ENCODE measurements around the gene FAM72A.
"Not testable (repeated sequence)": the region's sequence is repeated elsewhere in the genome, so short reads cannot be mapped to it uniquely, and the experiment has no call there.

FAM72A gene

GRCh38 chr1:206196748-206197424, 5.8 kb downstream of the FAM72A start:
- H3K4me1 Mint-ChIP-seq (ENCODE audit: low read depth in 2 of 2); DNase-seq; H3K36me3 Mint-ChIP-seq (ENCODE audit: insufficient read depth); H3K4me3 Mint-ChIP-seq; H3K27ac Mint-ChIP-seq; H3K9me3 Mint-ChIP-seq; ATAC-seq (replicated peaks); H3K27me3 Mint-ChIP-seq: not testable (repeated sequence)

- H3K4me1 Mint-ChIP-seq (ENCODE audit: low read depth in 2 of 2); H3K4me3 Mint-ChIP-seq; H3K9me3 Mint-ChIP-seq; H3K27me3 Mint-ChIP-seq; ATAC-seq (replicated peaks); DNase-seq; H3K36me3 Mint-ChIP-seq (ENCODE audit: insufficient read depth); H3K27ac Mint-ChIP-seq: not testable (repeated sequence)
Measured at GRCh38 chr1:206195182-206195581, 7.5 kb downstream of the FAM72A start.

- H3K9me3 Mint-ChIP-seq; H3K36me3 Mint-ChIP-seq (ENCODE audit: insufficient read depth); H3K4me1 Mint-ChIP-seq (ENCODE audit: low read depth in 2 of 2); H3K27ac Mint-ChIP-seq; H3K4me3 Mint-ChIP-seq; ATAC-seq (replicated peaks); H3K27me3 Mint-ChIP-seq; DNase-seq: not testable (repeated sequence)
Measured at GRCh38 chr1:206186826-206187225, 15.8 kb downstream of the FAM72A start.

- DNase-seq; ATAC-seq (replicated peaks); H3K9me3 Mint-ChIP-seq; H3K27ac Mint-ChIP-seq; H3K36me3 Mint-ChIP-seq (ENCODE audit: insufficient read depth); H3K4me1 Mint-ChIP-seq (ENCODE audit: low read depth in 2 of 2); H3K4me3 Mint-ChIP-seq; H3K27me3 Mint-ChIP-seq: not testable (repeated sequence)
Measured at GRCh38 chr1:206185778-206186177, 16.9 kb downstream of the FAM72A start.

GRCh38 chr1:206183788-206184187, 18.9 kb downstream of the FAM72A start:
- H3K27me3 Mint-ChIP-seq; H3K4me1 Mint-ChIP-seq (ENCODE audit: low read depth in 2 of 2); DNase-seq; H3K36me3 Mint-ChIP-seq (ENCODE audit: insufficient read depth); H3K9me3 Mint-ChIP-seq; H3K4me3 Mint-ChIP-seq; H3K27ac Mint-ChIP-seq; ATAC-seq (replicated peaks): not testable (repeated sequence)

GRCh38 chr1:206182368-206183317, 20.0 kb downstream of the FAM72A start:
- not testable (repeated sequence) for H3K27me3 Mint-ChIP-seq; H3K4me1 Mint-ChIP-seq (ENCODE audit: low read depth in 2 of 2); DNase-seq; H3K4me3 Mint-ChIP-seq; H3K36me3 Mint-ChIP-seq (ENCODE audit: insufficient read depth); H3K27ac Mint-ChIP-seq; ATAC-seq (replicated peaks); H3K9me3 Mint-ChIP-seq

DNA sequence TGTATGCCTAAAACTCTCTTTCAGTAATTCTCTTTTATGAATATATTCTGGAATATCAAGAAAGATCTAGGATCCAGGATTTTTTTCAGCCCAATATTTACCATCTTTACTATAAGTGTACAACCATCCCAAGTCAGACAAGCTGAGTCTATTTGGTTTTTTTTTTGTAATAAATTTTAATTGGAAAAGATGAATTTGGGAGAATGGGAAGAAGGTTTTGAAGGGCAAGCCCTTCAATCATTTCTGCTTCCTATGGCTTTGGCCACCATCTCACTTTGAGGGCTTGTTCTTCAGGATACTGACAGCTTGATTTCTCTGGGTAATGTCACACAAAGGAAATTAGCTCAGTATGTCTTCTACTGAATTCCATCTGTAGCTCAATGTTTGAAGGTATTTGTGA, 23.0 kb downstream of the FAM72A start:
- H3K9me3 Mint-ChIP-seq; H3K4me1 Mint-ChIP-seq (ENCODE audit: low read depth in 2 of 2); H3K36me3 Mint-ChIP-seq (ENCODE audit: insufficient read depth); DNase-seq; ATAC-seq (replicated peaks); H3K27me3 Mint-ChIP-seq; H3K4me3 Mint-ChIP-seq; H3K27ac Mint-ChIP-seq: not testable (repeated sequence)

DNA sequence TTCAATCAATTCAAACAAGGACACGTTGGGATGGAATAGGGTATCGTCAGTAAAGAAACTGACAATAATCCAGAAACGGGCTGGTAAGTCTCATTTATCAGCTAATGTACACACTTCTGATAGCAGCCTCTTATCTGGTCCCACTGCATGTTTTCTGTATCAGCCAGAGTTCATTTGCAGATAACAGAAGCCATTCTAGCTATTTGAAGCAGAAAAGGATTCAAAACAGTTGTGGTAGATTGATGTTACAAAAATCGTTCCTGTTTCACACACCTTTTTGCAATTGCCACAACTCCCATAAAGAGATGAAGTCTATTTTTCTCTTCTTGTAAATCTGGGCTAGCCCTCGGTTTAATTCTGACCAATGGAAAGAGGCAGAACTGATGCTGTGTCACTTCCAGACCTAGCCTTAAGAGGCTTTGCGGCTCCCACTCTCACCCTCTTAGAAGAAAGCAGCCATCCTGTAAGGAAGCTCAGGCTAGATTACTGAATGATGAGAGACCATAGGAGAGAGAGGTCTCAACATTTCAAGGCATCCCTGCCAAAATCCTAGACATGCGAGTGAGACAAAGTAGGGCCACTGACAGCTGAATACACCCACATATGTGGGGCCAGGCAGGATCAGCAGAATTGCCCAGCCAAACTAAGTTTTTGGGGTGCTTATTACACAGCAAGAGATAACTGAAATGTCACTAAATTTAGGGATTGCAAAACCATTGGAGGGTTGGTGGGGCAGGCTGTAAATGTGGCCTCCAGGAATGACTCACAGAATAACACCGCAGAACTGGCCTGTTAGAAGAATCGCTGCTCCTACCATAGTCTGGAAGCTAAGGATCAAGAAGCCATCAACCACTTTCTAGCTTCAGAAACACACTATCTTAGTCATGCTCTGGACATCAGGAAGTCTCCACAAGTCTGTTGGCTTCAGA, 24.3 kb downstream of the FAM72A start:
- H3K4me1 Mint-ChIP-seq (ENCODE audit: low read depth in 2 of 2); H3K4me3 Mint-ChIP-seq; ATAC-seq (replicated peaks); H3K9me3 Mint-ChIP-seq; H3K27ac Mint-ChIP-seq; H3K36me3 Mint-ChIP-seq (ENCODE audit: insufficient read depth); H3K27me3 Mint-ChIP-seq; DNase-seq: not testable (repeated sequence)

GRCh38 chr1:206176114-206176502, 26.5 kb downstream of the FAM72A start:
- H3K4me1 Mint-ChIP-seq (ENCODE audit: low read depth in 2 of 2); DNase-seq; H3K27ac Mint-ChIP-seq; H3K36me3 Mint-ChIP-seq (ENCODE audit: insufficient read depth); H3K9me3 Mint-ChIP-seq; H3K27me3 Mint-ChIP-seq; H3K4me3 Mint-ChIP-seq; ATAC-seq (replicated peaks): not testable (repeated sequence)

DNA sequence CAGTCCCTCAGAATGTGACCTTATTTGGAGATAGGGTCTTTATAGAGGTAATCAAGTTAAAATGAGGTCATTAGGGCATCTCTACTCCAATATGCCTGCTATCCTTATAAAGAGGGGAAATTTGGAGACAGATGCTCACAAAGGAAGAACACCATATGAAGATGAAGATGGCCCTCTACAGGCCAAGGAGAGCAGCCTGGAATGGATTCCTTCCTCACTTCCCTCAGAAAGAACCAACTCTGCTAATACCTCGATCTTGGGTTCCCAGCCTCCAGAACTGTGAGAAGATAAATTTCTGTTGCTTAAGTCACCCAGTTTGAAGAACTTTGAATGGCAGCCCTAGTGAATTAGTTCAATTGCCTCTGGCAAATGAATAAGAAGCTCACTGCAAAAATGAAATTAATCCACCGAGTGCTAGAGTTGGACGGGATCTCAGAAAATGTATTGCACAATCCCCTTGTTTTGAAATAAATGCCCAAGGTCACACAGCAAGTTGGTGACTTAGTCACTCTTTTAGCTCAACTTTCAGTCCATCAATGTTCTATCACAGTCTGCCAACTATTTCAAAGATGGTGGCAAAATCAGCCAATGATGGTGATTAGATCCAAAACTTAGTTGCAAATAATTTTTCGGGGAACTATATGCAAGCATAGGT, 27.1 kb downstream of the FAM72A start:
- not testable (repeated sequence) for DNase-seq; H3K27ac Mint-ChIP-seq; H3K27me3 Mint-ChIP-seq; H3K36me3 Mint-ChIP-seq (ENCODE audit: insufficient read depth); ATAC-seq (replicated peaks); H3K4me3 Mint-ChIP-seq; H3K9me3 Mint-ChIP-seq; H3K4me1 Mint-ChIP-seq (ENCODE audit: low read depth in 2 of 2)

- H3K36me3 Mint-ChIP-seq (ENCODE audit: insufficient read depth); H3K27ac Mint-ChIP-seq; ATAC-seq (replicated peaks); H3K27me3 Mint-ChIP-seq; H3K4me1 Mint-ChIP-seq (ENCODE audit: low read depth in 2 of 2); DNase-seq; H3K9me3 Mint-ChIP-seq; H3K4me3 Mint-ChIP-seq: not testable (repeated sequence)
Measured at GRCh38 chr1:206174182-206174868, 28.3 kb downstream of the FAM72A start.

GRCh38 chr1:206173110-206173719, 29.4 kb downstream of the FAM72A start:
- not testable (repeated sequence) for H3K4me1 Mint-ChIP-seq (ENCODE audit: low read depth in 2 of 2); ATAC-seq (replicated peaks); H3K27me3 Mint-ChIP-seq; H3K27ac Mint-ChIP-seq; H3K36me3 Mint-ChIP-seq (ENCODE audit: insufficient read depth); H3K4me3 Mint-ChIP-seq; DNase-seq; H3K9me3 Mint-ChIP-seq
